BLaER1 treated with 17β-estradiol and CSF1 and Interleukin-3, amounts not matched to agents 10 nM and 100 nM (cell line): ENCODE results near the gene UBE2QL1.
"Not testable (repeated sequence)": the region's sequence is repeated elsewhere in the genome, so short reads cannot be mapped to it uniquely, and the experiment has no call there.

ENCODE experiments used
- H3K27ac ChIP-seq, 11 experiments: shearing (Covaris generic); formaldehyde crosslinking; 2 replicates each; pipeline ENCODE4 v1.8.1; 2022
- H3K27me3 ChIP-seq, 11 experiments: shearing (Covaris generic); formaldehyde crosslinking; 2 replicates each; pipeline ENCODE4 v1.8.1; 2022
- H3K36me3 ChIP-seq, 11 experiments: shearing (Covaris generic); formaldehyde crosslinking; 2 replicates each; pipeline ENCODE4 v1.8.1; 2022
- H3K4me1 ChIP-seq, 10 experiments: shearing (Covaris generic); formaldehyde crosslinking; 2 replicates each; pipeline ENCODE4 v1.8.1; 2022
- H3K4me2 ChIP-seq, 11 experiments: shearing (Covaris generic); formaldehyde crosslinking; 2 replicates each; pipeline ENCODE4 v1.8.1; 2022
- H3K4me3 ChIP-seq, 10 experiments: shearing (Covaris generic); formaldehyde crosslinking; 2 replicates each; pipeline ENCODE4 v1.8.1; 2022
- H3K9ac ChIP-seq, 11 experiments: shearing (Covaris generic); formaldehyde crosslinking; 2 replicates each; pipeline ENCODE4 v1.8.1; 2022
- H3K9me3 ChIP-seq, 11 experiments: shearing (Covaris generic); formaldehyde crosslinking; replicated peaks in 1 of 11; 2 replicates each; pipeline ENCODE4 v1.8.1; 2022
- H4K20me1 ChIP-seq, 11 experiments: shearing (Covaris generic); formaldehyde crosslinking; 2 replicates each; pipeline ENCODE4 v1.8.1; 2022
- Cebpa-rat ChIP-seq, 11 experiments: shearing (Covaris generic); IDR thresholded peaks; 2 replicates each; pipeline ENCODE4 v1.8.1; 2022

The UBE2QL1 gene

GRCh38 chr5:6504677-6505415 is 56.2 kb downstream of the UBE2QL1 start:
- TF ChIP-seq Cebpa-rat (IDR thresholded peaks at IDR 0.05), result no peak
- H3K4me1 ChIP-seq, result peaks cover 0 to 21% (median 4%) of the 10 kb centered on the region in 10 experiments; a peak in 9 of 20 replicates
- H3K27me3 ChIP-seq, result no peaks in the 10 kb centered on the region
- H3K36me3 ChIP-seq, result no peaks in the 10 kb centered on the region
- no peaks in the 10 kb centered on the region; a peak in 1 of 22 replicates for H4K20me1 ChIP-seq
- no peak overlapping the region; a peak in 1 of 22 replicates for H3K27ac ChIP-seq
- H3K4me2 ChIP-seq, result peak overlapping the region in 8 of 11 experiments; percentile 1 to 54 (median 21); a peak in 8 of 22 replicates
- H3K9me3 ChIP-seq, result peaks cover 4 to 14% (median 9%) of the 10 kb centered on the region in 11 experiments; a peak in 15 of 22 replicates
- H3K4me3 ChIP-seq, result no peak overlapping the region
- no peak overlapping the region for H3K9ac ChIP-seq

GRCh38 chr5:6505416-6505755 is 56.7 kb downstream of the UBE2QL1 start:
- H3K27ac ChIP-seq, result no peak overlapping the region
- H3K9ac ChIP-seq, result no peak overlapping the region
- no peak for TF ChIP-seq Cebpa-rat (IDR thresholded peaks at IDR 0.05)
- peak overlapping the region in 7 of 11 experiments; percentile 1 to 54 (median 36); a peak in 8 of 22 replicates for H3K4me2 ChIP-seq
- H3K4me3 ChIP-seq, result no peak overlapping the region
- H3K4me1 ChIP-seq, result peaks cover 0 to 21% (median 4%) of the 10 kb centered on the region in 10 experiments; a peak in 9 of 20 replicates
- no peaks in the 10 kb centered on the region for H3K27me3 ChIP-seq
- H4K20me1 ChIP-seq, result no peaks in the 10 kb centered on the region; a peak in 1 of 22 replicates
- no peaks in the 10 kb centered on the region for H3K36me3 ChIP-seq
- peaks cover 4 to 14% (median 9%) of the 10 kb centered on the region in 11 experiments; a peak in 15 of 22 replicates for H3K9me3 ChIP-seq

- Histone ChIP-seq H3K4me1 (peaks cover 0 to 21% (median 4%) of the 10 kb centered on the region in 10 experiments; a peak in 9 of 20 replicates), H3K36me3 (no peaks in the 10 kb centered on the region), H3K4me2 (peak overlapping the region in 3 of 11 experiments; percentile 37 to 54 (median 43); a peak in 3 of 22 replicates), H3K27ac (no peak overlapping the region), H3K9me3 (peaks cover 4 to 14% (median 9%) of the 10 kb centered on the region in 11 experiments; a peak in 15 of 22 replicates), H3K9ac (no peak overlapping the region), H4K20me1 (no peaks in the 10 kb centered on the region; a peak in 1 of 22 replicates), H3K27me3 (no peaks in the 10 kb centered on the region), H3K4me3 (no peak overlapping the region)
- TF ChIP-seq Cebpa-rat (IDR thresholded peaks at IDR 0.05), result no peak
Observed at GRCh38 chr5:6505783-6506557, 57.3 kb downstream of the UBE2QL1 start.

- Histone ChIP-seq H3K36me3 (no peaks in the 10 kb centered on the region), H3K4me1 (peaks cover 0 to 21% (median 4%) of the 10 kb centered on the region in 10 experiments; a peak in 9 of 20 replicates), H3K4me2 (no peak overlapping the region), H3K9ac (no peak overlapping the region), H3K27ac (no peak overlapping the region), H4K20me1 (no peaks in the 10 kb centered on the region; a peak in 1 of 22 replicates), H3K4me3 (no peak overlapping the region), H3K9me3 (peaks cover 4 to 14% (median 9%) of the 10 kb centered on the region in 11 experiments; a peak in 15 of 22 replicates), H3K27me3 (no peaks in the 10 kb centered on the region)
- no peak for TF ChIP-seq Cebpa-rat (IDR thresholded peaks at IDR 0.05)
Observed at GRCh38 chr5:6506611-6507010, 58.0 kb downstream of the UBE2QL1 start.

- H3K4me1 ChIP-seq, result peaks cover 0 to 21% (median 4%) of the 10 kb centered on the region in 10 experiments; a peak in 9 of 20 replicates
- H3K9me3 ChIP-seq, result no peaks in the 10 kb centered on the region; a peak in 2 of 22 replicates
- no peak overlapping the region for H3K9ac ChIP-seq
- no peaks in the 10 kb centered on the region for H3K27me3 ChIP-seq
- H3K27ac ChIP-seq, result no peak overlapping the region
- no peaks in the 10 kb centered on the region for H3K36me3 ChIP-seq
- no peaks in the 10 kb centered on the region; a peak in 1 of 22 replicates for H4K20me1 ChIP-seq
- H3K4me3 ChIP-seq, result no peak overlapping the region
- no peak for TF ChIP-seq Cebpa-rat (IDR thresholded peaks at IDR 0.05)
- no peak overlapping the region for H3K4me2 ChIP-seq
Observed at GRCh38 chr5:6508931-6509330, 60.3 kb downstream of the UBE2QL1 start.

GRCh38 chr5:6510132-6510531 is 61.5 kb downstream of the UBE2QL1 start:
- Histone ChIP-seq H3K4me3 (no peak overlapping the region), H3K27me3 (no peaks in the 10 kb centered on the region), H3K27ac (no peak overlapping the region), H3K36me3 (no peaks in the 10 kb centered on the region), H4K20me1 (no peaks in the 10 kb centered on the region; a peak in 1 of 22 replicates), H3K9ac (no peak overlapping the region), H3K4me1 (peaks cover 1 to 20% (median 5%) of the 10 kb centered on the region in 10 experiments; a peak in 11 of 20 replicates), H3K4me2 (no peak overlapping the region), H3K9me3 (no peaks in the 10 kb centered on the region; a peak in 2 of 22 replicates)
- TF ChIP-seq Cebpa-rat (IDR thresholded peaks at IDR 0.05), result no peak

- no peaks in the 10 kb centered on the region for H3K36me3 ChIP-seq
- peaks cover 0 to 12% (median 5%) of the 10 kb centered on the region in 10 experiments; a peak in 8 of 20 replicates for H3K4me1 ChIP-seq
- no peak overlapping the region for H3K27ac ChIP-seq
- TF ChIP-seq Cebpa-rat (IDR thresholded peaks at IDR 0.05), result no peak
- no peaks in the 10 kb centered on the region for H3K27me3 ChIP-seq
- no peak overlapping the region for H3K4me2 ChIP-seq
- no peaks in the 10 kb centered on the region for H4K20me1 ChIP-seq
- no peak overlapping the region for H3K4me3 ChIP-seq
- no peak overlapping the region for H3K9ac ChIP-seq
- no peaks in the 10 kb centered on the region; a peak in 2 of 22 replicates for H3K9me3 ChIP-seq
Observed at GRCh38 chr5:6510973-6511372, 62.3 kb downstream of the UBE2QL1 start.

- H4K20me1 ChIP-seq, H3K4me2 ChIP-seq, H3K9me3 ChIP-seq, H3K4me3 ChIP-seq, H3K27ac ChIP-seq, H3K27me3 ChIP-seq, H3K36me3 ChIP-seq, H3K4me1 ChIP-seq, H3K9ac ChIP-seq: not testable (repeated sequence)
Observed at GRCh38 chr5:6515812-6516211, 67.2 kb downstream of the UBE2QL1 start.

- no peaks in the 10 kb centered on the region for H4K20me1 ChIP-seq
- no peak overlapping the region for H3K4me2 ChIP-seq
- H3K27ac ChIP-seq, result no peak overlapping the region
- no peaks in the 10 kb centered on the region for H3K36me3 ChIP-seq
- H3K9ac ChIP-seq, result no peak overlapping the region
- no peak for TF ChIP-seq Cebpa-rat (IDR thresholded peaks at IDR 0.05)
- H3K27me3 ChIP-seq, result no peaks in the 10 kb centered on the region
- H3K9me3 ChIP-seq, result no peaks in the 10 kb centered on the region
- no peak overlapping the region for H3K4me3 ChIP-seq
- peaks cover 0 to 8% (median 4%) of the 10 kb centered on the region in 10 experiments; a peak in 6 of 20 replicates for H3K4me1 ChIP-seq
Observed at GRCh38 chr5:6516823-6517222, 68.2 kb downstream of the UBE2QL1 start.
